Stimulated activated naive B cell treated with anti-CD40 and anti-IgM and Interleukin-4, amounts not matched to agents 10 μg/mL and 1 μg/mL and 100 μg/mL, for 72 hours (primary cell): ENCODE data around the gene SH3TC1.

Source experiments
- ATAC-seq, 2 donors: fragments of 150-1000 bp; cut with Tn5 transposase; replicated peaks; 2 replicates each; pipeline ENCODE4 v1.10.0; 2021; ENCODE audit warnings: moderate library complexity in 1 of 2
- DNase-seq: peaks from one replicate; pipeline ENCODE4 v3.0.0; 2021
- H3K27ac Mint-ChIP-seq: one replicate; pipeline ENCODE4 v1.8.0; 2022; ENCODE audit warnings: mild to moderate bottlenecking, mixed read lengths
- H3K27me3 Mint-ChIP-seq, 2 donors: one replicate each; pipeline ENCODE4 v1.8.0; 2022; ENCODE audit warnings: mixed read lengths in 2 of 2
- H3K36me3 Mint-ChIP-seq, 2 donors: one replicate each; pipeline ENCODE4 v1.8.0; 2022; ENCODE audit warnings: mixed read lengths in 2 of 2, mild to moderate bottlenecking in 1 of 2
- H3K4me1 Mint-ChIP-seq, 2 donors: one replicate each; pipeline ENCODE4 v1.8.0; 2022; ENCODE audit warnings: mixed read lengths in 2 of 2, mild to moderate bottlenecking in 1 of 2
- H3K4me3 Mint-ChIP-seq, 2 donors: one replicate each; pipeline ENCODE4 v1.8.0; 2022; ENCODE audit warnings: mild to moderate bottlenecking in 2 of 2, mixed read lengths in 2 of 2, moderate library complexity in 1 of 2
- H3K9me3 Mint-ChIP-seq, 2 donors: one replicate each; pipeline ENCODE4 v1.8.0; 2022; ENCODE audit warnings: mixed read lengths in 2 of 2, mild to moderate bottlenecking in 1 of 2

The SH3TC1 gene

DNA sequence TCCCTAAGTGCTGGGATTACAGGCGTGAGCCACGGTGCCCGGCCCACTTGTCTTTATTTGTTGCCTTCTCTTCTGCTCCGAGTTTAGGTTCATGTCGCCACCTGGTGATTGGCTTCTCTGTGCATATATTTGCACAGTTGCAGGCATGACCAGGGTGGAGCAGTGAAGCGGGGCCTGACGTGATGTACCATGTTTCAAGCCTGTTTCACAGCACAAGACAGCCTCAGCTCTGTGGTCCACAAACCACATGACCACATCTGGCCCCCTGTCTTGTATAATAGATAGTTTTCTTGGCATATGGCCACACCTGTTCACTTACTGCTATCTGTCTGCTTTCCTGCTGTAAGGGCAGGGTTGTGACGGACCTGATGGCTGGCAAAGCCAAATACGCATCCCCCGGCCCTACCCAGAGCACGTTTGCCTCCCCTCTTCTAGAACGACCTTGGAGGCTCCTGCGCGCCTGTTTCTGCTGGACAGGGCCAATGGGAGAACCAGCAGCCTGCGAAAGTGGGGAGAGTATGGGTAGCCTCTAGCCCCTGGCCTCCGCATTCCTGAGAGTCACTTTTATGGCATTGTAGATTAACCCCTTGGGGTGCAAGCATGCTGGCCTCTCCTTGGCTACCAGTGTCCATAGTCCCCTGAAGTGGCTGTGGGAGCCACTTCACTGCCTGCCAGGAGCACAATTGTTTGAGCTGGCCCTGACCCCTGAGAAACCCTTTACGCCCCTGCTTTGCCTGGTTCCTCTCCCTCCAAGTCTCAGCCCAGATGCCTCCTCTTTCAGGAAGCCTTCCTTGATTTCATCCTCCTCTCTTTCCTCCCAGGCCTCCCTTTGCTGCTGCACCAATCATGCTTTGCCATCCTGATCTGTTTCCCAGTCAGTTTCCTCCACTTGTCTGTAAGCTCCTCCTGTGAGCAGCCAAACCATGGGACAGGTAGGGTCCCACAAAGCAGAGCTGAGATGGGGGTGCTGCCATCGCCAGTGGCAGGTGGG, 6.0 kb upstream of the SH3TC1 start:
- peak; percentile 91 to 93 for ATAC-seq
- peaks cover 37 to 62% of the 10 kb centered on the region in 2 donors for H3K4me1 Mint-ChIP-seq
- peak overlapping the region; percentile 25 to 59 for H3K4me3 Mint-ChIP-seq
- no peaks in the 10 kb centered on the region for H3K36me3 Mint-ChIP-seq
- peaks cover 11 to 16% of the 10 kb centered on the region in 2 donors for H3K27me3 Mint-ChIP-seq
- H3K27ac Mint-ChIP-seq = peak overlapping the region; percentile 76
- no peaks in the 10 kb centered on the region for H3K9me3 Mint-ChIP-seq
- peak; percentile 75 for DNase-seq

DNA sequence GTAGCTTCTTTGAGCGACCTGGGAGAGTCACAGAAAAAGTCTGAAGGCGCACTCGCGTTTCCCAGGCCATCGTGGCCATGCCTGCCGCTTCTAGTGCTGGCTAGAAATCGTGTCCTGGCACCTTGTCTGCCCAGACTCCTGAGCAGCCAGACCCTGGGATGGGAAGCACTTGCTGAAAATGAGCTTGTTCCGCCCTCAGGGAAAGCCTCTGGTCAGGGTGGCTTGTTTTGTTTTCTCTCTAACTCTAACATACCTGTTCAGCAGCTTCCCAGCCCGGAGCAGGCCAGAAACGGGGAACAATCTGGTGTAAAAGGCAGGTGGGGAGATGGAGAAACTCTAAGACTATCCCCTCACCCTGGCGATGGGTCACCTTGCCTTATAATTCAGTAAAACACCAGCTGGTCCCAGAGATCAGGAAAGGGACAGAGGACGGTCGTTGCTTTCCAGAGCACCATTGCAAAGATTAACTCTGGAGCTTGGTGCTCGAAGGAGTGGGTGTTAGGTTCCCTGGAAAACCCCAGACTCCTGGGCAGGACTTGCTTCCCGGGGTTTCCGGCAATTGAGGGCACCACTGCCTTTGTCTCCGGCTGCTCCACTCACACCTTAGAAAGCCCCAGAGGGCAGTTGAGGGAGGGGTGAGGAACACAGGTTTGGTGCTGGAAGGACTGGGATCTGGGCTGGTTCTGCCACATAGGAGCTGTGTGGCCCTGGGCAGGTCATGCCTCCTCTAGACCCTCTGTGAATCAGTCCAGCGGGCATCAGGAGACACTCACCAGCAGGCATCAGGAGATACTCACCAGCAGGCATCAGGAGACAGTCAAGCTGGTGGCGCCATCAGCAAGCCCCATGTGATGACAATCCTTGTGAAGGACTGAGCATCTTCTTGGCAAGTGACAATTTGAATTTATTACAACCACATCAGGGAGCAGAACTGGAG, 4.5 kb upstream of the SH3TC1 start:
- DNase-seq = no peak
- H3K27ac Mint-ChIP-seq = no peak overlapping the region
- H3K9me3 Mint-ChIP-seq = no peaks in the 10 kb centered on the region
- H3K4me3 Mint-ChIP-seq = no peak overlapping the region
- H3K4me1 Mint-ChIP-seq = peaks cover 45 to 69% of the 10 kb centered on the region in 2 donors
- H3K27me3 Mint-ChIP-seq = peaks cover 4 to 8% of the 10 kb centered on the region in 2 donors
- no peak for ATAC-seq
- peaks cover 0 to 2% of the 10 kb centered on the region in 2 donors for H3K36me3 Mint-ChIP-seq

- peaks cover 0 to 4% of the 10 kb centered on the region in 2 donors for H3K27me3 Mint-ChIP-seq
- peak overlapping the region; percentile 37 for H3K27ac Mint-ChIP-seq
- peaks cover 47 to 72% of the 10 kb centered on the region in 2 donors for H3K4me1 Mint-ChIP-seq
- H3K36me3 Mint-ChIP-seq = peaks cover 3 to 10% of the 10 kb centered on the region in 2 donors
- no peak for ATAC-seq
- no peaks in the 10 kb centered on the region for H3K9me3 Mint-ChIP-seq
- no peak overlapping the region for H3K4me3 Mint-ChIP-seq
- no peak for DNase-seq
Measured at GRCh38 chr4:8195431-8195830, 3.7 kb upstream of the SH3TC1 start.

GRCh38 chr4:8195841-8196458, 3.1 kb upstream of the SH3TC1 start:
- H3K9me3 Mint-ChIP-seq = no peaks in the 10 kb centered on the region
- peak overlapping the region; percentile 65 for H3K27ac Mint-ChIP-seq
- no peak overlapping the region for H3K4me3 Mint-ChIP-seq
- H3K27me3 Mint-ChIP-seq = peaks cover 0 to 4% of the 10 kb centered on the region in 2 donors
- no peak for DNase-seq
- peaks cover 45 to 72% of the 10 kb centered on the region in 2 donors for H3K4me1 Mint-ChIP-seq
- peaks cover 7 to 12% of the 10 kb centered on the region in 2 donors for H3K36me3 Mint-ChIP-seq
- no peak for ATAC-seq

GRCh38 chr4:8197521-8197920, 1.6 kb upstream of the SH3TC1 start:
- no peaks in the 10 kb centered on the region for H3K9me3 Mint-ChIP-seq
- DNase-seq = no peak
- H3K4me3 Mint-ChIP-seq = no peak overlapping the region
- no peak for ATAC-seq
- peaks cover 0 to 4% of the 10 kb centered on the region in 2 donors for H3K27me3 Mint-ChIP-seq
- H3K4me1 Mint-ChIP-seq = peaks cover 51 to 76% of the 10 kb centered on the region in 2 donors
- no peak overlapping the region for H3K27ac Mint-ChIP-seq
- peaks cover 13 to 22% of the 10 kb centered on the region in 2 donors for H3K36me3 Mint-ChIP-seq

DNA sequence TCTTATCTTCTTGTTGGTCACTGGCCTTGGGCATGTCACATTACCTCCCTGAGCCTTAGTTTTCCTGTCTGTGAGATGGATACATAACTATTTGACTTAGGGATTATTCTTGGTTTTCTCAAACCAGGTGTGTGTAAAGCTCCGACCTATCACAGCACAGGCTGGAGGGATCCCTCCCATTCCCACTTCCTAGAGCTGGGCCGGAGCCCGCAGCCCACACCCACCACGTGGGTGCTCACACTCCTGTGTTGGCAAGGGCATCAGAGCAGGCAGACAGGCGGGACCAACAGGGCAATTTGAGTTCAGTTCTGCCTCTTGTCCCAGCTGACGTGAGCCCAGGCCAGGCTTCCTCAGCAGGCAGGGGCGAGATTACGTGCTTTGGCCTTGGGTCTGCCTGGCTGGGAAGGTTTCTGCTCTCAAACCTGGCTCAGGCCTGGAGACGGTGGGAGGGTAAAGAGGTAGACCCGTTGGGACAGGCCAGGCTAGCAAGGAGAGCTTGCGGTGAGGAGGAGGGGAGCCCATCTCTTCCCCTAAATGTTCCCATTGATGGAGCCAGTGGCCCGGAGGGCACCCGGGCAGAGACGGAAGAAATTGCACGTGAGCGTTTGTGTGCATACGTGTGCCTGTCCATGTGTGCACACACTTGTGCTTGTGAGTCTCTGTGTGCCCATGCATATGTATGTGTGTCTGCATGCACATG, 734 bp upstream of the SH3TC1 start:
- H3K27ac Mint-ChIP-seq = peak overlapping the region; percentile 95
- H3K4me1 Mint-ChIP-seq = peaks cover 50 to 76% of the 10 kb centered on the region in 2 donors
- H3K9me3 Mint-ChIP-seq = no peaks in the 10 kb centered on the region
- peaks cover 17 to 22% of the 10 kb centered on the region in 2 donors for H3K36me3 Mint-ChIP-seq
- peak overlapping the region; percentile 84 to 93 for H3K4me3 Mint-ChIP-seq
- peaks cover 0 to 2% of the 10 kb centered on the region in 2 donors for H3K27me3 Mint-ChIP-seq
- DNase-seq (peak; percentile 43), ATAC-seq (peak; percentile 20 to 21)

GRCh38 chr4:8199594-8200301, 658 bp downstream of the SH3TC1 start:
- no peaks in the 10 kb centered on the region for H3K9me3 Mint-ChIP-seq
- peaks cover 58 to 86% of the 10 kb centered on the region in 2 donors for H3K4me1 Mint-ChIP-seq
- H3K4me3 Mint-ChIP-seq = peak overlapping the region; percentile 84 to 93
- no peak for DNase-seq
- H3K27ac Mint-ChIP-seq = peak overlapping the region; percentile 95
- H3K27me3 Mint-ChIP-seq = no peaks in the 10 kb centered on the region
- ATAC-seq = peak; percentile 5 to 13
- H3K36me3 Mint-ChIP-seq = peaks cover 28% of the 10 kb centered on the region in 2 donors

- peaks cover 61 to 93% of the 10 kb centered on the region in 2 donors for H3K4me1 Mint-ChIP-seq
Measured at GRCh38 chr4:8200302-8200975, 1.3 kb downstream of the SH3TC1 start.

DNA sequence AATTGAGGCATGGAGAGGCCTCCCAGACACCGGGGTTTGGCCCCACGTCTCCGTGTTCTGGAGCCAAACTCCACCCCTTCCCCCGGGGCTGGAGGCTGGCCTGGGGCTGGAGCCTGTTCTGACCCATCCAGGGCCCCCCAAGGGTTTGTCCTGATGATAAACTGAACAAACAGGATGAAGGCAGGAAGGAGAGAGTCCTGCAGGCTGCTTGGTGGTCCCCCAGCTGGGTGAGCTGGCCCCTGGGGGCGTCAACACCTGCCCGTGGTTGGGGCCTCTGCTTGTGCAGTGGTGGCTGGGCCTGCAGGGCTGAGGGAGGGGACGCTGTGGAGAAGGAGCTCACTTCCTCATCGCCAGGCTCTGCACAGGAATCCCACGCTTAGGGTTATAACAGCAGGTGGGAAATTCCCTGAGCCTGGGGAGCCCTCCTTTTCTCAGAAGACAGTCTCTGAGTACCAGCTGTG, 2.3 kb downstream of the SH3TC1 start:
- peak overlapping the region; percentile 95 for H3K27ac Mint-ChIP-seq
- no peaks in the 10 kb centered on the region for H3K9me3 Mint-ChIP-seq
- H3K36me3 Mint-ChIP-seq = peaks cover 34 to 38% of the 10 kb centered on the region in 2 donors
- ATAC-seq (peak; percentile 58 to 67), DNase-seq (peak; percentile 82)
- H3K27me3 Mint-ChIP-seq = no peaks in the 10 kb centered on the region
- H3K4me3 Mint-ChIP-seq = peak overlapping the region; percentile 84 to 93
- H3K4me1 Mint-ChIP-seq = peaks cover 65 to 96% of the 10 kb centered on the region in 2 donors

More at GRCh38 chr4:8200302-8200975, 1.3 kb downstream of the SH3TC1 start:
- H3K27me3 Mint-ChIP-seq = no peaks in the 10 kb centered on the region
- H3K4me3 Mint-ChIP-seq = peak overlapping the region; percentile 84 to 93
- peak overlapping the region; percentile 95 for H3K27ac Mint-ChIP-seq
- H3K9me3 Mint-ChIP-seq = no peaks in the 10 kb centered on the region
- peaks cover 28 to 30% of the 10 kb centered on the region in 2 donors for H3K36me3 Mint-ChIP-seq
- ATAC-seq = peak; percentile 12 to 17
- peak; percentile 49 for DNase-seq

DNA sequence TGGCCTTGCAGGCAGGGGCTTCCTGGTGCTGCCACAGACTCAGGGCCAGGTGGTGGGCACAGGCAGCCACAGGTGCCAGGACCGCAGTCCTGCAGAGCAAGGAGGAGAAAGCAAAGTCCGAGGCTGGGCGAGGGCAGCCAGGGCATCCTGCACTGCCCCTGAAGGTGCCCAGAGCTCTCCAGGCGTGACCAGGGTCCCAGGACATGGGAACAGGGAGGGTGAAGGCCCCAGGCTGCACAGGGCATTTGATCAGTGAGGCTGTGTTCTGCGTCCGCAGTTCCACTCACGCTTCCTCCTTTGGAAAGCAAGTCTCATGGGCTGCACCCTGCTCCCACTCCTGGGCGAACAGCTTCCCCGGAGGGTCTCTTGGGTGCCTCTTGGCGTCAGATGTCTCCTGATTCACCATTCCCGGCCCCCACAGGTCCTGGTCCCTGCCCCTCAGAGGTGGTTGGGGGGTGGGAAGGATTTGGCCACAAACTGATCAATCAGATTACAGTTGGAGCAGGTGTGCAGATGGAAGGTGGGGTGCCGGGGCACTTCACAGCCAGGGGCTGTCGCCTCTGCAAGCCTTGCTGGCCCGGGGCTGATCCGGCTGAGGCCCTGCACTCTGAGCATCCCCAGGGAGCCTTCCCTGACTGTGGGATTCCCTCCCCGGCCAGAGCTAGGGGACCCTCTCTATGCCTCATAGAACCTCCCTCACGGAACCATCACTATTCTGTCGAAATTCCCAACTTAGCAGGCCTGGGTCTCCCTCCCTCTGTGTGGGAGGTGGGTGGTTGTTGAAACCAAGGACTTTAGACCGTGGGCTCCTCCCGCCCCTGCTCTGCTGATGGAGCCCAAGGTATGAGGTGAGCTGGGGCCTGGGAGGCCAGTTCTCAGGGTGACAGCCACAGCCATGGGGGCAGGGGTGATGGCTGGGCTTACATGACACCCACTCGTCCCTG, 3.3 kb downstream of the SH3TC1 start:
- H3K9me3 Mint-ChIP-seq = no peaks in the 10 kb centered on the region
- H3K36me3 Mint-ChIP-seq = peaks cover 37 to 49% of the 10 kb centered on the region in 2 donors
- DNase-seq = no peak
- peaks cover 64 to 95% of the 10 kb centered on the region in 2 donors for H3K4me1 Mint-ChIP-seq
- peak overlapping the region; percentile 95 for H3K27ac Mint-ChIP-seq
- ATAC-seq = no peak
- H3K4me3 Mint-ChIP-seq = peak overlapping the region; percentile 84 to 93
- no peaks in the 10 kb centered on the region for H3K27me3 Mint-ChIP-seq

- peak overlapping the region; percentile 84 to 93 for H3K4me3 Mint-ChIP-seq
- no peak for DNase-seq
- no peak for ATAC-seq
- H3K4me1 Mint-ChIP-seq = peaks cover 64 to 93% of the 10 kb centered on the region in 2 donors
- H3K27me3 Mint-ChIP-seq = no peaks in the 10 kb centered on the region
- peak overlapping the region; percentile 69 for H3K27ac Mint-ChIP-seq
- H3K36me3 Mint-ChIP-seq = peaks cover 42 to 53% of the 10 kb centered on the region in 2 donors
- no peaks in the 10 kb centered on the region for H3K9me3 Mint-ChIP-seq
Measured at GRCh38 chr4:8203052-8203401, 3.9 kb downstream of the SH3TC1 start.
